NCI-H1092 treated with DMSO at 0.1 percent for 48 hours (cell line): ENCODE data around the gene SYNDIG1.

Experiments
- DNase-seq: peaks from one replicate; lab custom pipeline; 2025; lab: John Stamatoyannopoulos, UW

SYNDIG1 gene

GRCh38 chr20:24585796-24586522 lies 116.5 kb downstream of the SYNDIG1 start:
- no peak for DNase-seq

- no peak for DNase-seq
Measured at GRCh38 chr20:24586523-24586840, 117.1 kb downstream of the SYNDIG1 start.

- DNase-seq = peak; percentile 31
Measured at GRCh38 chr20:24587384-24588046, 118.1 kb downstream of the SYNDIG1 start.

GRCh38 chr20:24588047-24588635 lies 118.7 kb downstream of the SYNDIG1 start:
- DNase-seq = no peak

GRCh38 chr20:24588725-24589340 lies 119.4 kb downstream of the SYNDIG1 start:
- DNase-seq = no peak

- no peak for DNase-seq
Measured at GRCh38 chr20:24589381-24589780, 120.0 kb downstream of the SYNDIG1 start.

- DNase-seq = no peak
Measured at GRCh38 chr20:24589815-24590177, 120.4 kb downstream of the SYNDIG1 start.

- DNase-seq = no peak
Measured at GRCh38 chr20:24590178-24590982, 121.0 kb downstream of the SYNDIG1 start.

- no peak for DNase-seq
Measured at GRCh38 chr20:24597051-24597450, 127.6 kb downstream of the SYNDIG1 start.

- no peak for DNase-seq
Measured at GRCh38 chr20:24598346-24598745, 128.9 kb downstream of the SYNDIG1 start.

GRCh38 chr20:24598996-24599395 lies 129.6 kb downstream of the SYNDIG1 start:
- DNase-seq = no peak

- DNase-seq = no peak
Measured at GRCh38 chr20:24600012-24600411, 130.6 kb downstream of the SYNDIG1 start.

- no peak for DNase-seq
Measured at GRCh38 chr20:24603454-24603853, 134.0 kb downstream of the SYNDIG1 start.

GRCh38 chr20:24604966-24605665 lies 135.7 kb downstream of the SYNDIG1 start:
- no peak for DNase-seq

- DNase-seq = no peak
Measured at GRCh38 chr20:24605937-24606455, 136.6 kb downstream of the SYNDIG1 start.

- no peak for DNase-seq
Measured at GRCh38 chr20:24607402-24607801, 138.0 kb downstream of the SYNDIG1 start.

GRCh38 chr20:24608926-24609667 lies 139.7 kb downstream of the SYNDIG1 start:
- no peak for DNase-seq

GRCh38 chr20:24609757-24610156 lies 140.3 kb downstream of the SYNDIG1 start:
- DNase-seq = no peak

- no peak for DNase-seq
Measured at GRCh38 chr20:24610341-24611115, 141.1 kb downstream of the SYNDIG1 start.
